Thyroid gland (tissue), 4 donors: ENCODE results near the gene PPM1E. TPM values are rescaled to one million over a fixed set of nuclear protein-coding genes. Genes with fewer than 3 reads are reported as not detected.

ENCODE experiments used
- DNase-seq, 2 donors: peaks; one replicate each; pipeline ENCODE4 v3.0.0-alpha.2; 2019
- H3K27ac ChIP-seq, 3 donors: fragments of 200-600 bp; sonication (generic); 1 replicate in 2 of 3; 2 replicates in 1 of 3; pipeline ENCODE4 v1.5.1; 2016 to 2019; ENCODE audit warnings: mild to moderate bottlenecking in 1 of 3, moderate library complexity in 1 of 3
- H3K27me3 ChIP-seq: fragments of 200-600 bp; sonication (generic); one replicate; pipeline ENCODE4 v1.5.1; 2019
- H3K36me3 ChIP-seq, 2 donors: fragments of 200-600 bp; sonication (generic); one replicate each; pipeline ENCODE4 v1.5.1; 2016 to 2019
- H3K4me1 ChIP-seq, 2 donors: fragments of 200-600 bp; sonication (generic); one replicate each; pipeline ENCODE4 v1.5.1; 2017 to 2019
- H3K4me3 ChIP-seq, 3 donors: fragments of 200-600 bp; sonication (generic); replicated peaks in 1 of 3; 1 replicate in 2 of 3; 2 replicates in 1 of 3; pipeline ENCODE4 v1.5.1; 2016; ENCODE audit warnings: mild to moderate bottlenecking in 1 of 3
- H3K9me3 ChIP-seq: fragments of 200-600 bp; sonication (generic); one replicate; pipeline ENCODE4 v1.5.1; 2017
- POLR2A ChIP-seq, 2 donors: fragments of 450-650 bp; IDR thresholded peaks; one replicate each; pipeline ENCODE4 v1.6.1; 2017; ENCODE audit warnings: antibody characterized with exemption in 2 of 2, mild to moderate bottlenecking in 2 of 2, moderate library complexity in 1 of 2
- WGBS, 2 donors: methylation state at CpG; one replicate each; pipeline ENCODE4 v1.1.5; 2017; 5-methylcytosine and 5-hydroxymethylcytosine counted together
- intact Hi-C: fragments of 100-400 bp; cut with DNase I; formaldehyde crosslinking; loops from one replicate; pipeline ENCODE4 v1.15.1; 2023
- total RNA-seq, 4 donors: library from RNA; depleted of rRNA; stranded (reverse); fragments of >200 nt; gene quantifications; one replicate each; pipeline ENCODE4 v1.2.3, GENCODE V29; 2016
- TF ChIP-seq, protein P1 (sequence below), 6 experiments: fragments of 200-600 bp in 3 of 6; fragments of 450-650 bp in 3 of 6; sonication (generic) in 3 of 6; IDR thresholded peaks; one replicate each; pipeline ENCODE4 v1.5.1; 2016 to 2019; ENCODE audit warnings: antibody characterized with exemption in 6 of 6, mild to moderate bottlenecking in 2 of 6, inconsistent platforms in 1 of 6, moderate library complexity in 1 of 6

Gene PPM1E
- total RNA-seq, 4 donors from 2014 or later, result 0.11 to 0.13 (median 0.13) TPM; not detected in 1

DNA sequence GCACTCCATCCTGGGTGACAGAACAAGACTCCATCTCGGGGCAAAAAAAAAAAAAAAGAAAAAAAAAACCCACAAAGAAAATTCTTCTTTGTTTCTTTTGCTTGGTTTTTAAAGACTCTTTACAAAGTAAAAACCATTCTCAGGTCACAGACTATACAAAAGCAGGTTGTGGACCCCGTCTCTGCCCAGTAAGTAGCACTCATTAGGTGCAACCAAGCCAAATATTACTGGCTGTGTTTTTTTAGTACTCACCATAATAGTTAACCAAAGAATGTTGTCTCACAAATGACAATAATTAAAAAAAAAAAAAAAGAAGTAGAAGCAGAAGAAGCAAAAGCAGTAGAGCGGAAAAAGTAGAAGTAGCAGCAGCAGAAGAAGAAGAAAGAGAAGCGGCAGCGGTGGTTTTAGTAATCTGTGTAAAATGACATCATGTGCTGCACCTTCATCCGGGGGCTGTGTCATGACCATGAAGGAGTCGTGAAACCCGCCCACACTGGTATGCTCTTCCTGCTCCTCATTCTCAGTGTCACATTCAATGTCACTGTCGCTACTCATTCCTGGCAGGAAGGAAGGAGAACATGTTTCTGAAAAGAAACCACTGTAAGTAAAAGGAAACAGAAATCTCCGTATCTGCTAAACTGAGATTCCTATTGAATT, 245.6 kb downstream of the PPM1E start:
- Histone ChIP-seq H3K9me3 (no peaks in the 10 kb centered on the region), H3K27me3 (no peaks in the 10 kb centered on the region), H3K27ac (peak overlapping the region; percentile 54 to 64 (median 63)), H3K36me3 (no peaks in the 10 kb centered on the region), H3K4me1 (peaks cover 3 to 7% of the 10 kb centered on the region in 2 donors), H3K4me3 (no peak overlapping the region)
- DNase-seq, result peak; percentile 52 to 66
- 29 to 30% methylated on average over 10 of the region's 10 CpGs for WGBS, 2 donors
- TF ChIP-seq, protein P1, sequence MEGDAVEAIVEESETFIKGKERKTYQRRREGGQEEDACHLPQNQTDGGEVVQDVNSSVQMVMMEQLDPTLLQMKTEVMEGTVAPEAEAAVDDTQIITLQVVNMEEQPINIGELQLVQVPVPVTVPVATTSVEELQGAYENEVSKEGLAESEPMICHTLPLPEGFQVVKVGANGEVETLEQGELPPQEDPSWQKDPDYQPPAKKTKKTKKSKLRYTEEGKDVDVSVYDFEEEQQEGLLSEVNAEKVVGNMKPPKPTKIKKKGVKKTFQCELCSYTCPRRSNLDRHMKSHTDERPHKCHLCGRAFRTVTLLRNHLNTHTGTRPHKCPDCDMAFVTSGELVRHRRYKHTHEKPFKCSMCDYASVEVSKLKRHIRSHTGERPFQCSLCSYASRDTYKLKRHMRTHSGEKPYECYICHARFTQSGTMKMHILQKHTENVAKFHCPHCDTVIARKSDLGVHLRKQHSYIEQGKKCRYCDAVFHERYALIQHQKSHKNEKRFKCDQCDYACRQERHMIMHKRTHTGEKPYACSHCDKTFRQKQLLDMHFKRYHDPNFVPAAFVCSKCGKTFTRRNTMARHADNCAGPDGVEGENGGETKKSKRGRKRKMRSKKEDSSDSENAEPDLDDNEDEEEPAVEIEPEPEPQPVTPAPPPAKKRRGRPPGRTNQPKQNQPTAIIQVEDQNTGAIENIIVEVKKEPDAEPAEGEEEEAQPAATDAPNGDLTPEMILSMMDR (IDR thresholded peaks at IDR 0.05), result no peak
- no peak for TF ChIP-seq POLR2A (IDR thresholded peaks at IDR 0.05)
- intact Hi-C loops, result loop anchor here (5.0 kb wide), 2 partner anchors 289 to 489 kb away; partner anchors contain the start of gene MTMR4

DNA sequence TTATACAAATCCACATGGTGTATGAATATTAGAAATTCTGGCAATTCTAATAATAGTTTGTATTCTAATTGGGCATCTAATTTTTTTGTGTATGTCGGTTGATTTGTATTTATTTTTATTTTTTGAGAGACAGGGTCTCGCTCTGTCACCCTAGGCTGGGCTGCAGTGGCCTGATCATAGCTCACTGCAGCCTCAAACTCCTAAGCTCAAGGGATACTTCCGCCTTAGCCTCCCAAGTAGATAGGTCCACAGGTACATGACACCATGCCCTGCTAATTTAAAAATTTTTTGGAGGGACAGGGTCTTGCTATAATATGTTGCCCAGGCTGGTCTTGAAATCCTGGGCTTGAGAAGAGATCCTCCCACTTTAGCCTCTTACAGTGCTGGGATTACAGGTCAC, 246.5 kb downstream of the PPM1E start:
- 87 to 91% methylated on average over 3 of the region's 3 CpGs for WGBS, 2 donors
- DNase-seq, result no peak
- Histone ChIP-seq H3K9me3 (no peaks in the 10 kb centered on the region), H3K4me3 (no peak overlapping the region), H3K4me1 (peaks cover 3 to 7% of the 10 kb centered on the region in 2 donors), H3K36me3 (no peaks in the 10 kb centered on the region), H3K27ac (peak overlapping the region in 2 of 3 donors; percentile 63 to 64), H3K27me3 (no peaks in the 10 kb centered on the region)
- intact Hi-C loops, result loop anchor here (5.0 kb wide), 2 partner anchors 290 to 490 kb away; partner anchors contain the start of gene MTMR4
- TF ChIP-seq POLR2A (IDR thresholded peaks at IDR 0.05), result no peak
- TF ChIP-seq, protein P1 (IDR thresholded peaks at IDR 0.05), result no peak

DNA sequence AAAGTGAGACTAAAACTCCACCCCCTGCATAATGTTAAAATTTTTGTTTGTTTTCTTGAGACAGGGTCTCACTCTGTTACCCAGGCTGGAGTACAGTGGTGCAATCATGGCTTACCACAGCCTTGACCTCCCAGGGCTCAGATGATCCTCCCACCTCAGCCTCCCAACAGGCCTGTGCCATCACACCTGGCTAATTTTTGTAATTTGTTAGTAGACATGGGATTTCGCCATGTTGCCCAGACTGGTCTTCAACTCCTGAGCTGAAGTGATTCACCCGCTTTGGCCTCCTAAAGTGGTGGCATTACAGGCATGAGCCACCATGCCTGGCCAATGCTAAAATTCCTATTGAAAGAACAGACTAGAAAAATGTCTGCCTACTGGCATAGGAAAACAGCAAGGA, 247.2 kb downstream of the PPM1E start:
- H3K36me3 ChIP-seq, result no peaks in the 10 kb centered on the region
- DNase-seq, result no peak
- TF ChIP-seq POLR2A (IDR thresholded peaks at IDR 0.05), result no peak
- TF ChIP-seq, protein P1 (IDR thresholded peaks at IDR 0.05), result no peak
- H3K27ac ChIP-seq, result peak overlapping the region in 1 of 3 donors; percentile 64
- intact Hi-C loops, result loop anchor here (5.0 kb wide), 2 partner anchors 291 to 491 kb away; partner anchors contain the start of gene MTMR4
- WGBS, 2 donors, result 100% methylated on average over 2 of the region's 2 CpGs
- no peaks in the 10 kb centered on the region for H3K27me3 ChIP-seq
- peaks cover 3 to 7% of the 10 kb centered on the region in 2 donors for H3K4me1 ChIP-seq
- H3K4me3 ChIP-seq, result no peak overlapping the region
- no peaks in the 10 kb centered on the region for H3K9me3 ChIP-seq

DNA sequence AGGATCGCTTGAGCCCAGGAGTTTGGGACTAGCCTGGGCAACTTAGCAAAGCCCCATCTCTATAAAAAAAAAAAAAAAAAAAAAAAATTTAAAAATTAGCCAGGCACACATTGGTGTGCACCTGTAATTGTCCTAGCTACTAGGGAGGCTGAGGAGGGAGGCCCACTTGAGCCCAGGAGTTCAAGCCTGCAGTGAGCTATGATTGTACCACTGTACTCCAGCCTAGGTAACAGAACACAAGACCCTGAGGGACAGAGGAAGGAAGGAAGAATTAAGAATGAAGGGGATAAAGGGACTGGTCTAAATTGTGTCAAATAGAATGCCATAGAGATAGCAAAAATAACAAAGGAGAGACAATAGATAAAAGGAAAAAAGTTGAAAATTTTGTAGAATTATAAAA, 248.2 kb downstream of the PPM1E start:
- WGBS, 2 donors, result 92 to 93% methylated on average over 1 of the region's 1 CpG
- TF ChIP-seq, protein P1 (IDR thresholded peaks at IDR 0.05), result no peak
- no peak for TF ChIP-seq POLR2A (IDR thresholded peaks at IDR 0.05)

More for the DNA sequence above, 248.2 kb downstream of the PPM1E start:
- Histone ChIP-seq H3K27me3 (no peaks in the 10 kb centered on the region), H3K9me3 (no peaks in the 10 kb centered on the region), H3K4me3 (no peak overlapping the region), H3K36me3 (no peaks in the 10 kb centered on the region), H3K4me1 (peaks cover 3 to 7% of the 10 kb centered on the region in 2 donors), H3K27ac (no peak overlapping the region)
- no peak for DNase-seq
- intact Hi-C loops, result loop anchor here (5.0 kb wide), 2 partner anchors 292 to 492 kb away; partner anchors contain the start of gene MTMR4
